ENCODE measurements around the gene UVRAG. TPM values are rescaled to one million over a fixed set of nuclear protein-coding genes. Genes with fewer than 3 reads are reported as not detected.

The UVRAG gene
- total RNA-seq, 2 donors from 2014 or later = 12.8 to 13.7 TPM

DNA sequence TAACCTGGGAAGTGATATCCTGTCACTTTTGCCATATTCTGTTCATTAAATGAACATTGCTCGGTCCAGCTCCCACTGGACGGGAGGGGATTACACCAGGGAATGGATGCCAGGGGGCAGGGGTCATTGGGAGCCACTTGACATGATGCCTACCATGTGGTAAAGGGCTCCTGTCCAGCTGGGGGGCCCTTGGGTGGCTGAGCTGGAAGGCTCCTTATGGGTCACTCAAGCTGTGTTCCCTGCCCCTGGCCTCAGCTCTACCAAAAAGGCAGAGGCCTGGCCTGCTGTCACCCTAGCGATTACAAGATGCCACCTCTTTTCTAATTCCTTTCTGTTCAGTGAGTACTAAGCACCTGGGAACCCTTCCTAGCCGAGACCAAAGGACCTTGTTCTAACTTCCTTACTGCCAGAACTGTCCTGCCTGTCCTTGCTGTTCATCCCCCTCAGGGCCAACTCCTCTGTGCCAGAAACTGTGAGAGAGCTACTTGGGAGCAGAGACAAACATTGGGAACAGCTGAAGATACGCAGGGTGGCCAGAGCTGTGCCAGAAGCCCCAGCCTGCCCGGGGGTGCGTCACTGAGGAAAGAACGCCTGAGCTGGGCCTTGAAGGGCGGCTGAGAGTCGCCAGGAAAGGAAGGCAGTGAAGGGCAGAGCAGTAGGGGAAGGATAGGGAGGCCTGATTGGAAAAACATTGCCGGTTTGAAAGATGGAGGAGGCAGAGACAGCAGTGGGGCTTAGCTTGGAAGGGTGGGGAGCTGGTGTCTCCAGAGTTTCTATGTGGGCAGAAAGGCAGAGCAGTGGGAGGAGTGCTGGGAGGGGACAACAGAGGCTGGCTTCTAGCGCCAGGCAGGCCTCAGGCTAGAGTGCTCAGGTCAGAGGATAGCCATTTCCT lies 12.7 kb upstream of the UVRAG start:
- no peaks in the 10 kb centered on the region for H3K4me1 ChIP-seq
- no peak for TF ChIP-seq CTCF (IDR thresholded peaks at IDR 0.05)
- no peaks in the 10 kb centered on the region for H3K36me3 ChIP-seq
- no peak overlapping the region for H3K9ac ChIP-seq (ENCODE audit: low read depth in 2 of 2, low read length in 2 of 2)
- no peak for DNase-seq
- no peak overlapping the region for H3K27ac ChIP-seq
- H3K4me3 ChIP-seq = no peak overlapping the region
- H3K27me3 ChIP-seq = no peaks in the 10 kb centered on the region
- H3K9me3 ChIP-seq = no peaks in the 10 kb centered on the region
- intact Hi-C loops (cut with DNase I) = loop anchor here (2.0 kb wide), 1 partner anchor 67 kb away; no protein-coding TSS in a partner anchor

DNA sequence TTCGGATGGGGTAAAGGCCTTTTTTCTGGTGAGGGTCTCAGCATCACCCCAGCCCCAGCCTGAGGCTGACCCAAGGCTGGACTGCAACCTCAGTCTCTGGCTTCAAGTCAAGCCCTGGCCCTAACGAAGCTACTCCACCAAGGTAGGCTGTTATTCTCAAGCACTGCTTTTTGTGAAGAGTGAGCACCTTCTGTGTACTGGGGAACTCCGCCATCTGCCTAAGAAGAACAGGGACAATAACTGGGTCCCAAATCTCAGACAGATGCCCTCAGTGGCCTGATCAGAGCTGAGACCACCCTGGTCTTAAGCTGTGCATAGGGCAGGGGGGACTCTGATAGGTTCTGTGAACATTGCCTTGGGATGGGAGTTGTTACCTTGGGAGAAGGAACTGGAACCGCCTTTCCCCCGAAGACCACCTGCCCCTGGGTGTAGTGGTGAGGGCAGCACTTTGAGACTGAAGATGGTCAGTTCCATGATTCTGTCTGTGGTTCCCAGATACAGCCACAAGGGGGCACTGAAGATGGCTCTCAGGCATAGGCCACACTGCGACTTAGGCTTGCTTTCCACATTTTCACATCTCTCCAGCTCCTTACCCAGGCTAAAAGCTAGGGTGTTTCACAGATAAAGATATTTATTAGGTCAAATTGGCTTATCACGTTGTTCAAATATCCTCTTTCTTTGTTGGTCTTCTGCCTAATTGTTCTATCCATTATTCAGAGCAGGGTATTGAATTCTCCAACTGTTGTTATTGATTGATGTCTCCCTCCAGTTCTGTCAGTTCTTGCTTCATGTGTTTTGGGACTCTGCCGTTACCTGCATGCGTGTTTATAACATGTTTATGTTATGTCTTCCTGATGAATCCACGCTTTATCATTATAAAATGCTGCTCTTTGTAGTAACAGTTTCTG lies 11.8 kb upstream of the UVRAG start:
- Histone ChIP-seq H3K36me3 (no peaks in the 10 kb centered on the region), H3K9me3 (no peaks in the 10 kb centered on the region), H3K27ac (no peak overlapping the region), H3K4me3 (no peak overlapping the region), H3K4me1 (no peaks in the 10 kb centered on the region), H3K9ac (ENCODE audit: low read depth in 2 of 2, low read length in 2 of 2) (no peak overlapping the region), H3K27me3 (no peaks in the 10 kb centered on the region)
- TF ChIP-seq CTCF (IDR thresholded peaks at IDR 0.05) = peak; percentile 82
- peak; percentile 86 for DNase-seq
- intact Hi-C loops (cut with DNase I) = loop anchor here (2.0 kb wide), 1 partner anchor 66 kb away; no protein-coding TSS in a partner anchor

DNA sequence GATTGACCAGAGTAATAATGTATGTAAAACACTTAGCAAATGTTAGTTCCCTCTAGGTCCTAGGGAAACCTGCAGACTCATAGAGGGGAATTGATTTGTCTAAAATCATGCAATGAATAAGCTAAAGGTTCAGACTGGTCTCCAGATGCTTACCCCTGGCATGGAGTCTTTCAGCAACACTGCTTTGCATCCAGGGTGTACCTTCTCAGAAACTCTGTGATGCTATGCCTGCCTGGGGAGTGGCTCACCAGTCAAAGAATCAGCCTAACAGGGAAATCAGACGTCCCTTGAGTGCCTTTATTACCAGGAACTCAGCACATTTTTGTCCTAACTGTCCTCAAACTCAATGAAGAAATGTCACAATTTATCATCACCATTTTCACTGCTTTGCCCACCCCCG lies 5.9 kb upstream of the UVRAG start:
- no peak for TF ChIP-seq CTCF (IDR thresholded peaks at IDR 0.05)
- Histone ChIP-seq H3K9me3 (no peaks in the 10 kb centered on the region), H3K27me3 (no peaks in the 10 kb centered on the region), H3K9ac (ENCODE audit: low read depth in 2 of 2, low read length in 2 of 2) (no peak overlapping the region), H3K4me1 (no peaks in the 10 kb centered on the region), H3K4me3 (no peak overlapping the region), H3K36me3 (no peaks in the 10 kb centered on the region), H3K27ac (no peak overlapping the region)
- no peak for DNase-seq
- intact Hi-C loops (cut with DNase I) = no loop called here

- no peak for TF ChIP-seq CTCF (IDR thresholded peaks at IDR 0.05)
- Histone ChIP-seq H3K27me3 (no peaks in the 10 kb centered on the region), H3K4me1 (no peaks in the 10 kb centered on the region), H3K4me3 (no peak overlapping the region), H3K27ac (no peak overlapping the region), H3K9ac (ENCODE audit: low read depth in 2 of 2, low read length in 2 of 2) (no peak overlapping the region), H3K36me3 (no peaks in the 10 kb centered on the region), H3K9me3 (no peaks in the 10 kb centered on the region)
- no peak for DNase-seq
- intact Hi-C loops (cut with DNase I) = no loop called here
These were observed 5.0 kb upstream of the UVRAG start for GRCh38 chr11:75809991-75810390.

GRCh38 chr11:75810637-75811390 lies 4.2 kb upstream of the UVRAG start:
- no peak overlapping the region for H3K27ac ChIP-seq
- DNase-seq = no peak
- peak overlapping the region in 1 of 2 donors; percentile 32 for H3K9ac ChIP-seq (ENCODE audit: low read depth in 2 of 2, low read length in 2 of 2)
- H3K4me3 ChIP-seq = no peak overlapping the region
- intact Hi-C loops (cut with DNase I) = no loop called here
- H3K27me3 ChIP-seq = no peaks in the 10 kb centered on the region
- no peak for TF ChIP-seq CTCF (IDR thresholded peaks at IDR 0.05)
- no peaks in the 10 kb centered on the region for H3K9me3 ChIP-seq
- H3K4me1 ChIP-seq = no peaks in the 10 kb centered on the region
- no peaks in the 10 kb centered on the region for H3K36me3 ChIP-seq
